NCI-H2029 (cell line): ENCODE data around the gene POC1A.

Experiments used
- DNase-seq: peaks from one replicate; lab custom pipeline; 2025; lab: John Stamatoyannopoulos, UW

Gene POC1A

DNA sequence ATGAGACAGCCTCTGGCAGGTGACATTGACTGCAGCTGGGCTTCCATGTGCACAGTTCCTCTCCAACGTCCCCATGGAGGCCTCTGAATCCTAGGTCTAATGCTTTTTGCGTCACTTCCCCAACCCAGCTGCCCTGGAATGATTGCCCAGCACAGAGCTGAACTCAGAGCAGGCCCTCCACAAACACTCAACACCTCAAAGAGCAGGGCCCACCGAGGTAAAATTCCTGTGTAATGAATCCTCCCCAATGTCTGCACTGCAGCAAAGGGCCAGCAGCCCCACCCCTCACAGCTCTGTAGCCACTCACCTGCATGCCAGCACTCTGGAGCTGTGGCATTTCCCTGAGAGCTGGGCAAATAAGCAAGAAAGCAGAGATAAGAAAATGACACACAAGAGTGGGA, 55.2 kb downstream of the POC1A start:
- no peak for DNase-seq

DNA sequence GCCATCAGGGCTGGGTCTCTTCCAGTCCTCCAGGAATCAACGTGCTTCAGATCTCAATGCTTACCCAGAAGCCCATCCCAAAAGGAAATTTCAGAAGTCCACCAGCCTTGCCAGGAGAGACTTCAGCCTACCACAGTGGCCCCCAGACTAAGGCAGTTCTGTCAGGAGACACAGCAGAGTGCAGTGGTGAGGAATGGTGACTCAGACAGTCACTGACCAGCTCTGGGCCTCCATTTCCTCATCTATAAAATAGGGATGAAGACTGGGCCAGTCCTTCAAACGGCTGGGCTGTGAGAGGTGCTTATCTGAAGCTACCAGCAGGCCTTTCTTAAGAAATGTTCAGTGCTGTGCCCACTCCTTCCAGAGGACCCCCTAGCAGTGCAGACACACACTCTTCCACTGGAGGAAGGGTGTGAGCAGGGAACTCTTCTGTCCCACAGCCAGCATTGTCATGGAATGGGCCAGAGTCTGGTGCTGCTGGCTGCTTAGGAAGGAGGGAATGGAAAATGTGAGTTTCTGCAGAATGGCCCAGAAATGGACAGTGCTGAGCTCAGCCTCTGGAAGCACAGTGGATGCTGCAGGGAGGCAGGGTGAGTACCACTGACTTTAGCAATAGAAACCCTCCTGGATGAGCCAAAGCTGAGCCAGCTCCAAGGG, 56.2 kb downstream of the POC1A start:
- DNase-seq, result no peak

DNA sequence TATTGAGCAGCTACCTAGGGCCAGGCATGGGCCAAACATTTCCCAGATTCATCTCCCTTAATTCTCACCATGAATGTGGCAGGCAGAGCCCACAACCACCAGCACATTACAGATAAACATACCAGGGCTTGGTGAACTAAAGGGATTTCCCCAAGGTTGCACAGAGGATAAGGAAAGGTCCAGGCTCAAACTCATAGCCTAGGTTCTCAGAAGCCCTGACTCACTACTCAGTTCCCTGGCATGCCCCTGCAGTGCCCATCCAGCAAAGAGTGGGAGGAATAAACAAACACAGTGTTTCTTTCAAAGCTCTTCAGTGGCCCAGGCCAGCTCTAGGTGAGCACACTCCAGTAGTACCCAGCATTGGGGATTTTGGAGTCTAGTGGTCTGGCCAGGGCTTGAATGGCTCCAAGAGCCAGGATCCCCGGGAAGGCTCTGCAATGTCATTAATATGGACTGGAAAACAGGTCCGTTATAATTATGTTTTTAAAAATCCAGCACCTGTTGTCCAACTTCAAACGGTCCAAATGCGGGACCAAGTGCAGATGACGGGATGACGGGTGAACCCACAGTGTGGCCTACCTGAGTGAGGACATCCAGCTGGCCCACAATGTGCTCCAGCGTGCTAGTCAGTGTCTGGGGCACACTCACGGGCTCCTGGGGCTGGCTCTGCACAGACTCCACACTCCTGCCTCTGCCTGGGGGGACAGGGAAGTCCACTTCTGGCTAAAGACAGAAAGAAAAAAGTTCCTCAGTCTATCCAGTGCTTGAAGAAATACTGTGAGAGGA, 58.0 kb downstream of the POC1A start:
- DNase-seq, result no peak

DNA sequence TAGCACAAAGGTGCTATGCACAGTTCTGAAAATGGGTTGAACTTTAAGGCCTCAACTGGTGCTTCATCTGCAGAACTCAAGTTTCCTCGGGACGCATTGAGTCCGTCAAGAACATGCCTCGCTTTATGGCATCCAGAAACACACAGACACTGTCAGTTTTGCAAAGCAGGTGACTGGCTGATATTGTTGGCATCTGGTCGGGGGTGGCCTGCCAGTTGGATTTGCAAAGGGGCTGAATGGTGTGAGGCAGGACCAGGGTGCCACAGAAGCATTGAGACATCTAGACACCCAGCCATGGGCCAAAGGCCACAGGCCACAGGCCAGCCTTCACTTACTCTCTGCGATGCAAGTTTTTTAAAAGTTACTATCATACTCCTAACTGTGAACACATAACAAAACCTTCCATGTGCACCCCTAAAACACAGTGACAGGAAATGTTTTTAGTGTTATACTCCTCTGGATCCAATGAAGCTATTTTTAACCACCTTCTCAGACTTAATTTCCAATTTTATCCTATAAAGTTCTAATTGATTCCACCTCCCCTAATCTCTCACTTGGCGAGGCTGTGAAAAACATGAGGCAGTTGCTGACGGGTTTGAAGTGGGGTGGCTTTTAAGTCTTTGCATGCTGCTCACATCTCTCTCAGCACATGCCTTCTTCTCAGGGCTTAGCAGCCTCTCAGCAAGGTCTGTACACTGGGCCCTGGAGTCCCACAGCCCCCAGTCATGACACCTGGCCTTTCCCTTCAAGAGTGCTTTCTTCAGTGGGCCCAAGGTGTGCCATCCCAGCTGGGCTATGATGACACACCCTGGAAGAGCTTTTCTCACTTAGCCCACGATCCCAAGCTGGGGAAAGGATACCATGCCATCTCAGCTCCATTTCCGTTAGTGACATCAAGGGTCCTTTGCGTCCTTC, 59.4 kb downstream of the POC1A start:
- DNase-seq, result no peak

DNA sequence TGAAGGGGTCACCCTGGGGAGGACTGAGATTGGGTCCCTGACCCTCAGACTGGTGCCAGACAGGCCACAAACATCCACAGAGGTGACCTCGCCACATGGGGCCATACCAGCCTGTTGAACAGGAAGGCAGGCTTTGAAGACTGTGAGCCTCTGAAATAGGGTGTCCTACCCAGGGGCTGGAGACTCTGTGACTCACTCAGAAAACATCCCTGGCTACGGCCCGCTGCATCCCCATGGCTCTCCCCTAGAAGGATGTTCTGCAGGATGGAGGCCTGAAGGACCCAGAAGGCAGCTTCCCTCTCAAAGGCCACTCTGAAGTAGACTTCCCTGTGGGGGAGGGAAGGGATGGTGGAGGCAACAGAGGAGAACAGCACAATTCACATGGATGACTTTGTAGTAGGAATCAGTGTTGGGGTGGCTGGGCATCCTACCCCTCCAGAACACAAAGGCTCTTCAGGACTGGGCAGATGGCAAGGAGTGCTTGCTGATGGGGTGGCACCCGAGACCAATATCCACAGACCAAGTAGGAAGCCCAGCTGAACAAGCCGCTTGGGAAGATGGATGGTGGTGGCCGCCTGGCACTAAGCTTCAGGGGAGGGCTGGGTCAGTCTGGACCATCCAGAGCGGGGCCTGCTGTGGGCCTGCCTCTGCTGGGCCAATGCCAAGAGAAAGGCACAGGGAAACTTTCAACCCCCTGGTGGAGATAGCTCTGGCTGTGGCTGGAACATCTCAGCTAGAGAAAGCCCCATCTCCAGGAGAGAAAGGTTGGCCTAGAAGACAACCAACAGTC, 60.3 kb downstream of the POC1A start:
- no peak for DNase-seq

DNA sequence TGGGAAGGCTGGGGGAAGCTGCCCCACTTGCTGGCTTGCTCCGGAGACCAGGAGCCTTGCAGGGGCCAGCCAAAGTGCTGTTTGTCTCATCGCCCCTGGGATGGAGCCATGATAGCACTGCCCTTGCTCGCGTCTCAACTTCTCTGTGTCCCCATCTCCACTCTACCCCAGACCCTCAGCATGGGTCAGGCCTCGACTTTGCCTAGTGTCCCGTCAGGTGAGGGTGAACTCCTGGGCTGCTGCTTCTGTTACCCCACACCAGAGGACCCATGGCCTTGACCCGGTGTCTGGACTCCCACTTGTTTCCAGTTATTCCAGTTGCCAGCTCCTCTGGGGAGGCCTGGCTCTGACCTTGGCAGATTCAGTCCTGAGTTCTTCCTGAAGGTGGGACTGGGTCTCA, 61.3 kb downstream of the POC1A start:
- DNase-seq, result no peak

DNA sequence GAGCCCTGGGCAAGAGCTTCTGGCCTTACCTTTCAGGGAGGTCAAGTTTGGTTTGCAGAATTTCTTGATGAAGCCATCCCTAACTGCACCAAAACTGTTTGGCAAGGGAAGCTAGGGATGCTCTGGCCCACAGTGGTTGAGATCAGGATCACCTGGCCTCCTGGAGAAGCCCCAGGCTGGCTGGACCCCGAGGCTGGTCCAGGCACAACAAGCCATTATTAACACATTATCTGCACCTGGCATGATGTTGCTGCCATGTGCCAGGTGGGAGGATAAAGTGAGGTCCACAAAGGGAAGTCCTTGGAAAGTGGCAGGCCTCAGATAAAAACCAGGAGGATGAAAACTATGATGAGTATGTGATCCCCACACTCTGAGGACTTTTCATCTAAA, 62.0 kb downstream of the POC1A start:
- no peak for DNase-seq

DNA sequence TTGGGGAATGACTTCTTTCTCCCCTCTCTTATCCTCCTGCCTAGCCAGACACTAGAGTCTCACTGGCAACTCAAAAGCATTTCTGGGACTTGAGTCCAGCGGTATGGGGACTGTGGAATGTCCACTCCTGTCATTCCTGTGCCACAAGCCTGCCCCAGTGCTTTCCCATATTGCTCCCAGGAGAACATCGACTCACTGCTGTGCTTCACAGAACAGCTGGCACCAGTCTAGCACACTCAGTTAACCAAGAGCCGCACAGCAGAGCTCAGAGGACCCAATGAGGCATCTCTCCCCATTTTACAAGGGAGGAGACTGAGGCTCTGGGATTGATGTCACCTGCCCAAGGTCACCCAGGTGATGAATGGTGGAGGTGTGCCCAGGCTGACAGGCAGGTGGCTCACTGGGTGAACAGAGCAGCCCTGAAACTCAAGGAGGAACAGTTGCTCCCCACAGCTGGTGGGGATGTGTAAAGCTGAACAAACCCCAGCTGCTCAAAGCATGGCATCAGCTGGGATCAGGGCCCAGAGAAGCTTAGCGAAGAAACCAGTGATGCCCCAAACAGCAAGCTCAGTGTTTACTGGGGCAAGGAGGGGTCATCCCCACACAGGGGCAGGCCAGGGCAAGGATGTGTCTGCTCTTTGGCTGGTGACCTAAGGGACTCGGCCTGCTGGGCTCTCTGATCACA, 62.5 kb downstream of the POC1A start:
- DNase-seq, result no peak

DNA sequence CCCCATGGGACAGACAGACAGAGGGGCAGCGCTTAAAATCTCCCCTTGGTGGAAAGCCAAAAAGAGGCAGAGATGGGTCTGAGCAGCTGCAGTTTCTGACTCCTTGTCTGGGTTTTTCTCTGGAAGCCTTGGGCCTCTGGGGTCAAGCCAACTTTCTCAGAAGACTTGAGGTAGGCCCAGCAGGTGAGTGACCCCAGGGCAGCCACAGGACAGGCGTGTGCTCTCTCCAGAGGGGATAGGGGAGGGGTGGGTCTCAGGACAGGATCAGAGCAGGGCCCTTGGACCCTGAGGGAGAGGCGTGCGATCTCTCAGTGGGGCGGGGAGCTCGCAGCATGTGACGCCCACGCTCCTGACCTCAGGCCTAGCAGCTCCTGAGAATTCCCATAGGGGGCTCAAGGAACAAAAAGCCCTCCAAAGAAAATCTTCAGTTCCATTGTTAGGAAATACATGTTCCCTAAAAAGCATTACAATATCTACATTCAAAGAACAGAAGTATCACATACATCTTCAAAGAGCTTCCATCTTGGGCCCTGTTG, 63.2 kb downstream of the POC1A start:
- no peak for DNase-seq

DNA sequence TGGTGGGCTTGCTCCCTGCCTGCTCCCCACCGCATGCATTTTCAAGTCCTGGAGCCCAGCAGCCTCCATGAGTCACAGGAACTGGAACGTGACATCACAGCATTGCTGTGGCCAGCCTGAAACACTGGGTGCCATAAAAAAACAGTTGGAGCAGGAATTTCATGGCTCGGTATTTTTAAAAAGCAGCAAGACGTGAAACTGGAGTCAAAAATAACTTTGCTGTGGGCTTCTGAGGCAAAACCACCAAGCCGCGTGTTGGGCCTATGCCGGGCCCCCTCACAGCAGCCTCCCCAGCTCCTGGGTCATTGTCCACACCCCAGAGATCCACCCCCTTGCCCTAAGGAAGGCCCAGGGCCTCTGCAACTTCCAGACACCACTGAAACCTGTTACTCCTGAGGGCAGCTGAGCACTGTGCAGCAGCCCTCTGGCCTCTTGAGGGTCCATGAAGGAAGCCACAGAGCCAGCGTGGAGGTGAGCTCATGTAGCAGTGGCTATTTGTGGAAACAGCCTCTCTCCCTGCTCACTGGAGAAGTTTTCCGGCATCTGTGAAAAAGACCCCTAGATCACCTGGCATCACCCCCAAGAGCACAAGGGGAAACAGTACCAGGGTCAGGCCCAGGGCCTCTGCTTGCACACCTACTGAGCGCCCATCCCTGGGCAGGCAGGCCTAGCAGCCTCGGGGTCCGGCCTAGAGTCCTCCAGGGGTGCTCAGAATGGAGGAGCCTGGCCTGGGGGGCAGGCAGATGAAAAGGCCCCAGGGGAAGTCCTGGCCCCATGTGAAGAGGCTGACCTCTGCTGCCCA, 63.9 kb downstream of the POC1A start:
- no peak for DNase-seq

DNA sequence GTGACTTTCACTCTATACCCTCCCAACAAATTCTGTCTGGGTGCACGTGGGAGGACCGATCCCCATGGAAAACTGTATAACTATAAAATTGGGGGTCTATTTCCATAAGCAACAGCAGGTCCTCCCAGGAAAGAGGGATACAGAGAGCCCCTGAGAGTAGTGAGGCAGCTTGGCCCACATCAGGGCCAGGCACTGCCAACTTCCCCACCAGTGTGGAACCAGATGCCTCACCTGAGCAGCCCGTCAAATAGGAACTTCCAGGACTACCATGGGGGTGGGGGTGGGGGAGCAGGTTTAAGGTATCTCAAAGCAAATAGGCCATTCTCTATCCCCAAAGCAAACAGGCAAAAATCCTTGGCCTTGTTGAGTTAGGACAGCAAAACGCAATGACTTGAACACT, 64.5 kb downstream of the POC1A start:
- DNase-seq, result no peak

DNA sequence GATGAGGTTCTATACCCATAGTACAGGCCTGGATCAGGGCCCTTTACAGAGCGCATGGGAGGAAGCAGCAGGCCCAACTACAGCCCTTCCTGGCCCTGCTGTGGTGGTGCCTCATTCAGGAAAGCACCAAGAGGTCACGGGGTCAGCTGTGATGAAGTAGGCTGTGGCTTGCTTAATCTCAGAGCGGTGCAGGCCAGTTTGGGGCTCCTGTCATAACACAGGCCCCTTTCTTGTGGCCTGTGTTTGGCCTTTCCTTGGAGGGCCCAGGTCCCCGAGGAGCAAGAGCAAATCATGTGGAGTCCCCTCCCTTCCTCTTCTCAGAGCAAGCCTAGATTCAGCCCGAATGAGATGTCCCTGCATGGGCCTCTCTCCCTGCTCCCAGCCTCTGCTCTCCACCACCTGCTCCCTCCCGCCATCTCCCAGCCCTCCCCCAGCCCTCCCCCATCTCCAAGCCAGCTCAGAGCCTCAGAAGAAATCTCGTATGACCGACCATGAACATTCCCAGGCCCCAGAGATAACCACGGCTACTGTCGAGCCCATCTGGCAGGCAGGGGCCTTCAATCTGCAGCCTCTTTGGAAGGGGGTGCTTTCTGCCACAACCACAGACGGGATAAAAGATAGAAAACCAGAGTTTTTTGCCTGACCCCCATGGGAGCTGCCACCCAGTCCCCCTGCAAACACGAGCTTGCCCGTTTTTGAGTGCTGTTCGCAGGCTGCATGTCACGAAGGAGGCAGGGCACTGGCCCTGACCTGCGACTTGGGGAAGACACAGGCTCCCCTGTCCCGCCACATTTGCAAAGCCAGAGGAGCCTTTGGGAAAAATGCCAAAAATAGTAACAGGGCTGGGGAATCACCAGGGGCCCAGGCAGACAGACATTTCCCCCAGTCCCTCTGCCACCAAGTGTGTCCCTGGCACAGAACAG, 65.5 kb downstream of the POC1A start:
- DNase-seq, result no peak

DNA sequence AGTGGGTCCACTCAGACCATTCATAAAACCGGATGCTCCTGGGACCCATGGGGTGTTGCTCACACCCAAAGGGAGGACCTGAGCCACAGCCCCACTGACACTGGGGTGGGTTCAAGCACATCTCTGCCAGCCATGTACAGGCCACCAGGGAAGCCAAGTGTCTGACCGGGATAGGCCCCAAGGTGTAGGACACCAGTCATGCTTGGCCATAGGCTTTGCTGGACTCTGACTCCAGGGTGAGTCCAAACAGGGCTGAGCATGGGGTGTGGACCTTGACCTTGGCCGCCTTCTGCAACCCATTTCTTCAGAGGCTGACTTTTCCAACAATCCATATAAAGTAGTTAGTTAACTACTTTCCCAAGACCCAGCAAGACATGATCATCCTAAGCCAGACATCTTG, 66.5 kb downstream of the POC1A start:
- DNase-seq, result no peak

DNA sequence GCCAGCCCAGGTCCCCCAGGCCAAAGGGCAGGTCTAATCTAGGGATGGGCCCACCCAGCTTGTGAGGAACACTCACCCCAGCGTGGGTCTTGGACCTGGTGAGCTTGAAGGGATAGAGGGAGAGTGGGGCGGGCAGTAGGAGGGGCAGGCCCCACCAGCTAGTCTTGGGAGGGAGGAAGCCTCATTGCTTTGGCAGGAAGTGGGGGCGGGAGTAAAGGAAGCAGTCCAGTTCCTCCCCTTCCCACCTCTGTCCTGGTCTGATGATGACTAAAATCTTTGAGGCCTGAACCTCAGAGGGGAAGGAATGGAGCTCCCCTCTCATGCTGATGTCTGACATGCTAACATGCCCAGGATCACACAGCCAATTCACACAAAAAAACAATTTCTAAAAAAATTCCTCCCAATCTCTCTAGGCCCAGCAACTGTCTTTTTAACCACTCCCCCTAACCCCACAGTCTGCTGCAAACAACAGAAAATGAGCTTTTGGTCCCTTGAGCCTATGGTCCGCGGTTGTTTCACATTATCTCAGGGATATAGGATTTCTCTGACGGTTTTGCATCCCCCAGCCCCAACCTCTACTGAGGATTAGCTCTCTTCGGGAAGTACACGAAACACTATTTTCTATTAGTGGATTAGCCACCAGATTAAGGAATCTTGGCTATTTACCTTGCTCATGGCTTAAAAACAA, 67.1 kb downstream of the POC1A start:
- DNase-seq, result no peak

DNA sequence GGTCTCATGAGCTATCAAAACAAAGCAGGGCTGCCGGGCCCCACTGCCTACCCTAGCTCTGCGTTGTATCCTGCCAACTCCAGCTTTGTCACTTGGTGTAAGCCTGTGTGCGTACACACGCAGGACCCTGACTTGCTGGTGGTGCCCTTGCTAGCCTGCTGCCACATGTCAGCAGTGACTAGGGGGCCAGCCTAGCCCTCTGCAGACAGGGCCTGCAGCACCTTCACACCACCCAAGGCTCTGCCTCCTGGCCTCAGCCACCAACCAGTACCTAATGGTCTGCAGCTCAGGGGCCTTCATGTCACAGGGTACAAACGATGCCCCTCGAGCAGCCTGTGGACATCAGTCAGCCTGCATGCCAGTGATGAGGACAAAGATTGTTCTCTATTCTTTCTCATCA, 67.8 kb downstream of the POC1A start:
- DNase-seq, result no peak

DNA sequence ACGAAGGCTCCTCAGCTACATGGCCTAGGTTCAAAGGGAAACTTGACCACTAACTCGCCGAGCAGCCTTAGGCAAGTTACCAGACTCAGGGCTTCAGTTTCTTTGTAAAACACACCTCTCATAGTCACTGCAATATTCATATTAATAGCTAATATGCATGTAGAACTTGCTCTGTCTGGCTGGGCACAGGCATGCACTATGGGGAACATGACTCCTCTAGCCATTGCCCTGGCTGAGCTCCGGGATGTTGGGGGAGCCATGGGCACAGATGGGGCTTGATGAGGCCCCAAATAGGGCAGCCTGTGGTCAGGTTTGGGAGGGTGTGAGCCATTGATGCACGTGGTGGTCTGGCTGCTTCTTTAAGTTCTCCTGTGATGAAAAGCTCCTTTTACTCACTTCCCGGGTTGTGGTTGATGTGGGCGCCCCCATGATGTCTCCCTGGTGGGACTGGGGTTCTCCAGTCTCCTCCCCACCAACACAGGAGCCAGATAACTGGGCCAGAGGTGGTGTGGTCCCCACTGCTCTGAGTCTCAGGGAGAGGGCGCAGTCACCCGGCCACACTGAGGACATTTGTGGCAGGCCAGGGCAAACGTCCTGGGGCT, 68.4 kb downstream of the POC1A start:
- DNase-seq, result no peak

DNA sequence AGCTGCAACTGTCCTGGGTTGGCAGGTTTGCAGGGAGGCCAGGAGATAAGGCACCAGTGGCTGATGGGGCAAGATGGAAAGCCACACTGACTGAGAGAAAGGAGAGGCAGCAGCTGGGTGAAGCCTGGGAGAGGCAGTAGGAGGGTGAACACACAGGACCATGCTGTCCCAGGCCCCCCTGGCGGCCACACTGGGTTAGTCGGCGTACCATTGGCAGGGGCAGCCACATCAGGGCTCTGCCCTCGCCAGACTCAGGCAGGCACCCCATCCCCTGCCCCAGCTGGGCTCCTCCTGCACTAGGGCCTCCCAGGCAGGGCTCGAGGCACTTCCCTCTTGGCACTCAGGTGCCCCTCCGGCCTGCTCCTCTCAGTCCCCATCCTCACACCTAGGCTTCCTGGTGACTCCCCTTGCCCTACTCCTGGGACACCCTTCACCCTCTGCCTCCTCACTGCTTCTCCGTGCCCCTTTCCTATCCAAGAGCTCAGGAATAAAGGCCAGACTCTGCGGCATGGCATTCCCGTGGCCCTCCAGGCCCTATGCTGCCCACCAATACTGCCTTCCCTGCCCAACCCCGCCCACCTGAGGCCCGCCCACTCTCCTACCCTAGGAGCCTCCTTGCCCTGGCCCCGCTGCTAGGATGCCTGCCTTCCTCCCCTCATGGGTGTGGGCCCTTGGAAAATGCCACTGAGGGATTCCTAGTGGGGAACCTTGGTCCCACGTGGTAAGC, 69.1 kb downstream of the POC1A start:
- no peak for DNase-seq
